HepG2 (cell line): Measurements from ENCODE around the gene SMIM1. TPM values are rescaled to one million over a fixed set of nuclear protein-coding genes. Genes with fewer than 3 reads are reported as not detected.

Experiments used
- CBX2 ChIP-seq, 2 experiments: fragments of 200-600 bp in 1 of 2; sonication (generic); formaldehyde crosslinking in 1 of 2; IDR thresholded peaks; 2 replicates each; pipeline versions ENCODE4 v1.7.0 to v1.8.1; 2018 to 2022; ENCODE audit warnings: low read depth in 2 of 2, low read length in 1 of 2, mild to moderate bottlenecking in 1 of 2, missing genetic modification reagents in 1 of 2
- ELF3 ChIP-seq: IDR thresholded peaks from 2 replicates; pipeline ENCODE4 v1.6.1; 2016; ENCODE audit warnings: missing genetic modification reagents, missing compliant biosample characterization
- GATAD2A ChIP-seq: IDR thresholded peaks from 2 replicates; pipeline ENCODE4 v1.6.1; 2016
- KMT2B ChIP-seq: IDR thresholded peaks from 2 replicates; pipeline ENCODE4 v1.6.1; 2016; ENCODE audit warnings: missing genetic modification reagents, missing compliant biosample characterization
- NFE2L1 ChIP-seq: sonication (generic); formaldehyde crosslinking; IDR thresholded peaks from 2 replicates; pipeline ENCODE4 v1.4.0; 2020; ENCODE audit warnings: missing genetic modification reagents, mild to moderate bottlenecking, borderline replicate concordance
- NRL ChIP-seq: sonication (generic); formaldehyde crosslinking; IDR thresholded peaks from 2 replicates; pipeline ENCODE4 v1.5.0; 2020; ENCODE audit warnings: missing genetic modification reagents, mild to moderate bottlenecking, moderate library complexity, borderline replicate concordance
- POLR2A ChIP-seq, 2 experiments: IDR thresholded peaks; 2 replicates each; pipeline ENCODE4 v1.6.1; 2011; ENCODE audit warnings: low read depth in 2 of 2, low read length in 2 of 2, mild to moderate bottlenecking in 1 of 2, moderate library complexity in 1 of 2; ENCODE audit not compliant: insufficient read depth in 1 of 2
- RAD51 ChIP-seq: fragments of 450-650 bp; IDR thresholded peaks from 2 replicates; pipeline ENCODE4 v1.6.1; 2016; ENCODE audit warnings: borderline replicate concordance
- RORA ChIP-seq: sonication (generic); formaldehyde crosslinking; IDR thresholded peaks from 2 replicates; pipeline ENCODE4 v1.5.0; 2020; ENCODE audit warnings: mild to moderate bottlenecking, missing genetic modification reagents, moderate library complexity
- SP1 ChIP-seq, 2 experiments: fragments of 450-650 bp in 1 of 2; sonication (generic) in 1 of 2; formaldehyde crosslinking in 1 of 2; IDR thresholded peaks; 2 replicates each; pipeline versions ENCODE4 v1.4.0 to v1.6.1; 2016 to 2020; ENCODE audit warnings: missing genetic modification reagents in 1 of 2
- SPEN ChIP-seq: sonication (generic); formaldehyde crosslinking; IDR thresholded peaks from 2 replicates; pipeline ENCODE4 v1.5.1; 2020; ENCODE audit warnings: low read depth, mild to moderate bottlenecking, missing genetic modification reagents
- SRSF1 ChIP-seq: fragments of 200-400 bp; formaldehyde crosslinking; optimal IDR thresholded peaks from 2 replicates; pipeline ENCODE3; 2017; ENCODE audit warnings: mild to moderate bottlenecking, low read depth, low read length, moderate library complexity
- SRY ChIP-seq: sonication (generic); formaldehyde crosslinking; IDR thresholded peaks from 2 replicates; pipeline ENCODE4 v1.8.0; 2022; ENCODE audit warnings: mild to moderate bottlenecking, missing genetic modification reagents
- TBX2 ChIP-seq: sonication (generic); formaldehyde crosslinking; IDR thresholded peaks from 2 replicates; pipeline ENCODE4 v1.5.0; 2020; ENCODE audit warnings: missing genetic modification reagents, mild to moderate bottlenecking, borderline replicate concordance
- ZFP1 ChIP-seq: IDR thresholded peaks from 2 replicates; pipeline ENCODE4 v1.6.1; 2016
- ZFX ChIP-seq: sonication (generic); formaldehyde crosslinking; IDR thresholded peaks from 2 replicates; pipeline ENCODE4 v1.4.0; 2020; ENCODE audit warnings: mild to moderate bottlenecking, low read depth, missing genetic modification reagents, moderate library complexity
- ZNF10 ChIP-seq: sonication (generic); formaldehyde crosslinking; IDR thresholded peaks from 2 replicates; pipeline ENCODE4 v1.4.0; 2020; ENCODE audit warnings: mild to moderate bottlenecking, low read depth, missing genetic modification reagents, borderline replicate concordance
- ZNF629 ChIP-seq: sonication (generic); formaldehyde crosslinking; conservative IDR thresholded peaks from 2 replicates; pipeline ENCODE4 v1.5.0; 2020; ENCODE audit warnings: missing genetic modification reagents
- polyA plus RNA-seq, 8 experiments: library from polyadenylated mRNA; depleted of rRNA in 3 of 8; stranded (reverse) in 7 of 8; unstranded in 1 of 8; fragments of >200 nt; fragmentation: Illumina TruSeq in 4 of 8; extraction: Trizol in 4 of 8; gene quantifications; 2 replicates each; pipeline versions ENCODE4 v1.2.1 to v1.2.3, GENCODE V29; 2011 to 2016; ENCODE audit warnings: low read depth in 4 of 8, missing spikeins in 1 of 8, mixed read lengths in 1 of 8; ENCODE audit not compliant: insufficient read depth in 1 of 8
- total RNA-seq, 5 experiments: library from RNA; depleted of rRNA; stranded (reverse); fragments of >200 nt; fragmentation: Illumina TruSeq; extraction: Trizol; gene quantifications; 2 replicates each; pipeline ENCODE4 v1.2.3, GENCODE V29; 2016; ENCODE audit warnings: low read depth in 1 of 5
- TF ChIP-seq, protein P1 (sequence below): sonication (generic); formaldehyde crosslinking; IDR thresholded peaks from 2 replicates; pipeline ENCODE4 v1.4.0; 2020; ENCODE audit warnings: missing genetic modification reagents, mild to moderate bottlenecking, borderline replicate concordance
- TF ChIP-seq, protein P2 (sequence below): sonication (generic); formaldehyde crosslinking; IDR thresholded peaks from 2 replicates; pipeline ENCODE4 v1.9.0; 2022; ENCODE audit warnings: missing genetic modification reagents, mild to moderate bottlenecking, borderline replicate concordance
- TF ChIP-seq, protein P3 (sequence below): sonication (generic); formaldehyde crosslinking; IDR thresholded peaks from 2 replicates; pipeline ENCODE4 v1.8.0; 2022; ENCODE audit warnings: missing genetic modification reagents, low read depth, mild to moderate bottlenecking, borderline replicate concordance
- TF ChIP-seq, protein P4 (sequence below): sonication (generic); formaldehyde crosslinking; IDR thresholded peaks from 2 replicates; pipeline ENCODE4 v1.5.1; 2020; ENCODE audit warnings: missing genetic modification reagents, mild to moderate bottlenecking, borderline replicate concordance

The SMIM1 gene
- total and polyA plus RNA-seq, 2 of the 13 experiments (the other 11 are each of a cell fraction or from before 2014, with no cell fraction given): 12.4 to 56.3 TPM

DNA sequence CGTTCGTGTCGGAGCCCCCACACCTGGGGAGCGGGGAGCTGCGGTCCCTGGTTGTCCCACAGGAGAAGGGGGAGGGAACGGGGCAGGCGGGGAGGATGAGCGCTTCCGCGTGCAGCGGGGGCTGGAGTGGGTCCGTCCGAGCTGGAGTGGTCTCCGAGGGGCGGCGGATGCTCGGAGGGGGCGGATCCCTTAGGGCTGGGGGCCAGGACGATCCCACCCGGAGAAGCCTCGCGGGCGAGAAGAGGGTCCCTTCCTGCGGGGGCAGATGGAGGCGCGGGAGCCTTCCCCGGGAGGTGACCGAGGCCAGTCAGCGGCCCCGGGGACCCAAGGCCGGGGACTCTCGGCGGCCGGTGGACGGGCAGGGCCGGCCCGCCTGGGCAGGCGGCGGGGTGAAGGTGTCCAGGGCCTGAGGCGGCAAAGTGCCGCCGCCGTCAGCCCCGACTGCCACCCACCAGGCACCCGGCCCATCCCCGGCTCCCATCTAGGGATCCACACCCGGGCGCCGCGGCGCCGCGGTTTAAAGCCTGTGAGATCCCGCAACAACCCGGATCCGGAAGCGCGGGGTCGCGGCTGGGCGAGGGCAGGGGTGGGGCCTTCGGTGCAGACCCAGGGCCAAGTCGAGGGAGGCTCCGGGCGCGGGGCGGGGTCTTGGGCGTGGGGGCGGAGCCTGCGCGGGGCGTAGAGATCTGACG is 25.6 kb upstream of the SMIM1 start (continued):
- TF ChIP-seq, protein P1, sequence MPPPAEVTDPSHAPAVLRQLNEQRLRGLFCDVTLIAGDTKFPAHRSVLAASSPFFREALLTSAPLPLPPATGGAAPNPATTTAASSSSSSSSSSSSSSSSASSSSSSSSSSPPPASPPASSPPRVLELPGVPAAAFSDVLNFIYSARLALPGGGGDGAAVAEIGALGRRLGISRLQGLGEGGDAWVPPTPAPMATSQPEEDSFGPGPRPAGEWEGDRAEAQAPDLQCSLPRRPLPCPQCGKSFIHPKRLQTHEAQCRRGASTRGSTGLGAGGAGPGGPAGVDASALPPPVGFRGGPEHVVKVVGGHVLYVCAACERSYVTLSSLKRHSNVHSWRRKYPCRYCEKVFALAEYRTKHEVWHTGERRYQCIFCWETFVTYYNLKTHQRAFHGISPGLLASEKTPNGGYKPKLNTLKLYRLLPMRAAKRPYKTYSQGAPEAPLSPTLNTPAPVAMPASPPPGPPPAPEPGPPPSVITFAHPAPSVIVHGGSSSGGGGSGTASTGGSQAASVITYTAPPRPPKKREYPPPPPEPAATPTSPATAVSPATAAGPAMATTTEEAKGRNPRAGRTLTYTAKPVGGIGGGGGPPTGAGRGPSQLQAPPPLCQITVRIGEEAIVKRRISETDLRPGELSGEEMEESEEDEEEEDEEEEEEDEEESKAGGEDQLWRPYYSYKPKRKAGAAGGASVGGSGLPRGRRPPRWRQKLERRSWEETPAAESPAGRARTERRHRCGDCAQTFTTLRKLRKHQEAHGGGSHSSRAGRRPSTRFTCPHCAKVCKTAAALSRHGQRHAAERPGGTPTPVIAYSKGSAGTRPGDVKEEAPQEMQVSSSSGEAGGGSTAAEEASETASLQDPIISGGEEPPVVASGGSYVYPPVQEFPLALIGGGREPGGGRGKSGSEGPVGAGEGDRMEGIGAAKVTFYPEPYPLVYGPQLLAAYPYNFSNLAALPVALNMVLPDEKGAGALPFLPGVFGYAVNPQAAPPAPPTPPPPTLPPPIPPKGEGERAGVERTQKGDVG (CRISPR knock-in tag): no peak
- TF ChIP-seq RAD51 (no peak), ZNF629 (no peak), SP1 (IDR thresholded peaks at IDR 0.05) (no peak), SP1 (CRISPR knock-in tag; IDR thresholded peaks at IDR 0.05) (peak; percentile 43; the same call in 1 of the 2 replicates), SRSF1 (peak; percentile 61), RORA (CRISPR knock-in tag) (no peak), POLR2A (IDR thresholded peaks at IDR 0.05; ENCODE audit: insufficient read depth in 1 of 2, low read depth in 2 of 2, low read length in 2 of 2) (peak; percentile 63 to 75), ZFX (CRISPR knock-in tag) (peak; percentile 65), SRY (CRISPR knock-in tag) (0 out of 2 replicates have a peak, but pooled peaks have one; percentile 10), ZFP1 (CRISPR knock-in tag) (no peak), CBX2 (IDR thresholded peaks at IDR 0.05; ENCODE audit: low read depth, low read length) (no peak), CBX2 (CRISPR knock-in tag; IDR thresholded peaks at IDR 0.05; ENCODE audit: low read depth) (no peak), NRL (CRISPR knock-in tag) (no peak), NFE2L1 (CRISPR knock-in tag) (no peak), ZNF10 (CRISPR knock-in tag) (no peak), TBX2 (CRISPR knock-in tag) (peak; percentile 60; the same call in 1 of the 2 replicates), SPEN (CRISPR knock-in tag) (peak; percentile 48; the same call in 1 of the 2 replicates), ELF3 (CRISPR knock-in tag) (no peak), KMT2B (CRISPR knock-in tag) (0 out of 2 replicates have a peak, but pooled peaks have one; percentile 24), GATAD2A (CRISPR knock-in tag) (no peak)
- TF ChIP-seq, protein P2, sequence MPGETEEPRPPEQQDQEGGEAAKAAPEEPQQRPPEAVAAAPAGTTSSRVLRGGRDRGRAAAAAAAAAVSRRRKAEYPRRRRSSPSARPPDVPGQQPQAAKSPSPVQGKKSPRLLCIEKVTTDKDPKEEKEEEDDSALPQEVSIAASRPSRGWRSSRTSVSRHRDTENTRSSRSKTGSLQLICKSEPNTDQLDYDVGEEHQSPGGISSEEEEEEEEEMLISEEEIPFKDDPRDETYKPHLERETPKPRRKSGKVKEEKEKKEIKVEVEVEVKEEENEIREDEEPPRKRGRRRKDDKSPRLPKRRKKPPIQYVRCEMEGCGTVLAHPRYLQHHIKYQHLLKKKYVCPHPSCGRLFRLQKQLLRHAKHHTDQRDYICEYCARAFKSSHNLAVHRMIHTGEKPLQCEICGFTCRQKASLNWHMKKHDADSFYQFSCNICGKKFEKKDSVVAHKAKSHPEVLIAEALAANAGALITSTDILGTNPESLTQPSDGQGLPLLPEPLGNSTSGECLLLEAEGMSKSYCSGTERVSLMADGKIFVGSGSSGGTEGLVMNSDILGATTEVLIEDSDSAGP (CRISPR knock-in tag): peak; percentile 57; the same call in 1 of the 2 replicates
- TF ChIP-seq, protein P3, sequence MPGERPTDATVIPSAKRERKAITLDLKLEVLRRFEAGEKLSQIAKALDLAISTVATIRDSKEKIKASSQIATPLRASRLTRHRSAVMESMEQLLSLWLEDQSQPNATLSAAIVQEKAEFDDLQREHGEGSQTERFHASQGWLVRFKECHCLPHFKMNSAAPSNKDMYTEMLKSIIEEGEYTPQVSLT (CRISPR knock-in tag): no peak
- TF ChIP-seq, protein P4, sequence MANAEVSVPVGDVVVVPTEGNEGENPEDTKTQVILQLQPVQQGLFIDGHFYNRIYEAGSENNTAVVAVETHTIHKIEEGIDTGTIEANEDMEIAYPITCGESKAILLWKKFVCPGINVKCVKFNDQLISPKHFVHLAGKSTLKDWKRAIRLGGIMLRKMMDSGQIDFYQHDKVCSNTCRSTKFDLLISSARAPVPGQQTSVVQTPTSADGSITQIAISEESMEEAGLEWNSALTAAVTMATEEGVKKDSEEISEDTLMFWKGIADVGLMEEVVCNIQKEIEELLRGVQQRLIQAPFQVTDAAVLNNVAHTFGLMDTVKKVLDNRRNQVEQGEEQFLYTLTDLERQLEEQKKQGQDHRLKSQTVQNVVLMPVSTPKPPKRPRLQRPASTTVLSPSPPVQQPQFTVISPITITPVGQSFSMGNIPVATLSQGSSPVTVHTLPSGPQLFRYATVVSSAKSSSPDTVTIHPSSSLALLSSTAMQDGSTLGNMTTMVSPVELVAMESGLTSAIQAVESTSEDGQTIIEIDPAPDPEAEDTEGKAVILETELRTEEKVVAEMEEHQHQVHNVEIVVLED: peak; percentile 67; the same call in 1 of the 2 replicates
